Purkinje cell (primary cell): ENCODE results near the gene ATP5PF. TPM values are rescaled to one million over a fixed set of nuclear protein-coding genes. Genes with fewer than 3 reads are reported as not detected.

Experiments
- polyA plus RNA-seq: library from polyadenylated mRNA; unstranded; fragments of >200 nt; fragmentation: Nextera tagmentation; gene quantifications from 2 replicates; pipeline ENCODE4 v1.2.1, GENCODE V29; 2014

Gene ATP5PF, protein sequence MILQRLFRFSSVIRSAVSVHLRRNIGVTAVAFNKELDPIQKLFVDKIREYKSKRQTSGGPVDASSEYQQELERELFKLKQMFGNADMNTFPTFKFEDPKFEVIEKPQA
- polyA plus RNA-seq: 1,855 and 1,994 TPM in 2 replicates

DNA sequence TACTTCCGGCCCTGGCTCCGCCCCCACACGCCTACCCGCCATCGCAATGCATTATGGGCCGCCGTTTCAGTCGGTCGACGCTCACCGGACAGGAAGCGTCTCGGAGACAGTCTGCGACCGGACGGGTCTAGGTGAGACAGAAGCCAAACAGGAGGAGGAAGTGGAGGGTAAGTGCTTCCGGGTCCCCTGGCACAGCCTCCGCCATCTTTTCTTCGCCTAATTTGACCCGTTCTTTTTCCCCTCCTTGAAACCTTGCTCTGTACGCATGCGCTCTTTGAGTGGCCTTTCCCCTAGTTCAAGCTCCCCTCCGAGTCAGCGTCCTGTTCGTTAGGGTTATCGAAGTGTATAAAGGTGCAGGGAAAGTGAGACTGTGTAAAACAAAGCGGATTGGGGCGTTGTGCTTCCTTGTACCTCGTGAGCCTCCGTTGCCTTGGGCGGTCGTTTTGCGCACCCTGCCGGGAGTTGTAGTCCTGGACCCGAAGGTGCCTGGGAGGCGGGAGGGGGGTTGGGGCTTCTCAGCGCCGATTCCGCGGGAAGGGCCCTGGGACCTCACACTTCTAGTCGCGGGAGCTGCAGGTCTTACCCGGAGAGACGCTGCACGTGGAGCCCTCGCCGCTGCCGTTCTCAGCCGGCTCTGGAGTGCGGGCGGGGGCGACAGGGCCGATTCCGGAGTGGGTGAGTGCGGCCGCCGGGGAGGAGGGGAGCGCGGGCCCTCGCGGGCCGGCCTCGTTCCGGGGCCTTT lies at the start of gene ATP5PF, which contains the start of gene GABPA:
TSS of gene ATP5PF (minus strand) at position 1 of the 742 bp plus-strand sequence. CDS start 5,110 bp downstream, outside the sequence.
TSS of gene GABPA (plus strand) at position 69 of the 742 bp plus-strand sequence. CDS start 6,627 bp downstream, outside the sequence.

Other genes starting within 250 kb of the ATP5PF start
- 97.1 and 122 TPM in 2 replicates for gene MRPL39, start 127.4 kb downstream of the ATP5PF start, polyA plus RNA-seq
- 10.5 and 17.5 TPM in 2 replicates for gene JAM2, start 95.6 kb downstream of the ATP5PF start, polyA plus RNA-seq
- gene GABPA, start 68 bp upstream of the ATP5PF start, polyA plus RNA-seq: 11.1 and 11.8 TPM in 2 replicates